Rectal smooth muscle tissue (tissue), 1 donor: Measurements from ENCODE around the gene C9orf78.

Source experiments
- H3K27ac ChIP-seq: one replicate; pipeline ENCODE4 v1.7.0; 2013; ENCODE audit warnings: low read depth, low read length, inconsistent platforms
- H3K27me3 ChIP-seq: one replicate; pipeline ENCODE4 v1.7.0; 2013; ENCODE audit warnings: low read length; ENCODE audit not compliant: control insufficient read depth, insufficient read depth
- H3K36me3 ChIP-seq: one replicate; pipeline ENCODE4 v1.7.0; 2013; ENCODE audit warnings: low read length; ENCODE audit not compliant: control insufficient read depth, insufficient read depth
- H3K4me1 ChIP-seq: one replicate; pipeline ENCODE4 v1.7.0; 2013; ENCODE audit warnings: low read length; ENCODE audit not compliant: control insufficient read depth, insufficient read depth
- H3K4me3 ChIP-seq: one replicate; pipeline ENCODE4 v1.7.0; 2013; ENCODE audit warnings: low read length
- H3K9ac ChIP-seq: one replicate; pipeline ENCODE4 v1.7.0; 2013; ENCODE audit warnings: low read length

Gene C9orf78

GRCh38 chr9:129874261-129875101, 39.4 kb upstream of the C9orf78 start:
- H3K36me3 ChIP-seq: peaks cover 24% of the 10 kb centered on the region
- H3K27ac ChIP-seq: no peak overlapping the region
- H3K4me1 ChIP-seq: no peaks in the 10 kb centered on the region
- no peak overlapping the region for H3K4me3 ChIP-seq
- H3K27me3 ChIP-seq: no peaks in the 10 kb centered on the region
- H3K9ac ChIP-seq: no peak overlapping the region

GRCh38 chr9:129873563-129874190, 38.6 kb upstream of the C9orf78 start:
- Histone ChIP-seq H3K27ac (no peak overlapping the region), H3K9ac (no peak overlapping the region), H3K36me3 (peaks cover 24% of the 10 kb centered on the region), H3K27me3 (no peaks in the 10 kb centered on the region), H3K4me3 (no peak overlapping the region), H3K4me1 (no peaks in the 10 kb centered on the region)

- H3K27ac ChIP-seq: no peak overlapping the region
- H3K9ac ChIP-seq: no peak overlapping the region
- H3K4me3 ChIP-seq: no peak overlapping the region
- H3K27me3 ChIP-seq: no peaks in the 10 kb centered on the region
- H3K4me1 ChIP-seq: no peaks in the 10 kb centered on the region
- peaks cover 20% of the 10 kb centered on the region for H3K36me3 ChIP-seq
These were observed 36.0 kb upstream of the C9orf78 start for GRCh38 chr9:129871046-129871445.

GRCh38 chr9:129869585-129870501, 34.8 kb upstream of the C9orf78 start:
- H3K27me3 ChIP-seq: no peaks in the 10 kb centered on the region
- H3K4me1 ChIP-seq: no peaks in the 10 kb centered on the region
- no peak overlapping the region for H3K4me3 ChIP-seq
- H3K27ac ChIP-seq: no peak overlapping the region
- H3K36me3 ChIP-seq: peaks cover 13% of the 10 kb centered on the region
- H3K9ac ChIP-seq: no peak overlapping the region

GRCh38 chr9:129868872-129869486, 33.9 kb upstream of the C9orf78 start:
- peaks cover 10% of the 10 kb centered on the region for H3K36me3 ChIP-seq
- H3K9ac ChIP-seq: no peak overlapping the region
- H3K4me1 ChIP-seq: no peaks in the 10 kb centered on the region
- H3K27me3 ChIP-seq: no peaks in the 10 kb centered on the region
- H3K4me3 ChIP-seq: no peak overlapping the region
- H3K27ac ChIP-seq: no peak overlapping the region

- no peak overlapping the region for H3K4me3 ChIP-seq
- H3K27ac ChIP-seq: no peak overlapping the region
- peaks cover 12% of the 10 kb centered on the region for H3K36me3 ChIP-seq
These were observed 33.2 kb upstream of the C9orf78 start for GRCh38 chr9:129868023-129868871.

GRCh38 chr9:129867136-129868022, 32.3 kb upstream of the C9orf78 start:
- H3K36me3 ChIP-seq: peaks cover 15% of the 10 kb centered on the region
- no peak overlapping the region for H3K27ac ChIP-seq

More at GRCh38 chr9:129868023-129868871, 33.2 kb upstream of the C9orf78 start:
- H3K4me1 ChIP-seq: no peaks in the 10 kb centered on the region
- H3K9ac ChIP-seq: no peak overlapping the region
- no peaks in the 10 kb centered on the region for H3K27me3 ChIP-seq

GRCh38 chr9:129866394-129867135, 31.5 kb upstream of the C9orf78 start:
- peaks cover 20% of the 10 kb centered on the region for H3K36me3 ChIP-seq

More at GRCh38 chr9:129867136-129868022, 32.3 kb upstream of the C9orf78 start:
- H3K27me3 ChIP-seq: no peaks in the 10 kb centered on the region
- H3K4me3 ChIP-seq: no peak overlapping the region
- no peak overlapping the region for H3K9ac ChIP-seq
- no peaks in the 10 kb centered on the region for H3K4me1 ChIP-seq

GRCh38 chr9:129865668-129866320, 30.7 kb upstream of the C9orf78 start:
- Histone ChIP-seq H3K4me1 (no peaks in the 10 kb centered on the region), H3K27ac (no peak overlapping the region), H3K27me3 (no peaks in the 10 kb centered on the region), H3K4me3 (no peak overlapping the region), H3K36me3 (peaks cover 27% of the 10 kb centered on the region), H3K9ac (no peak overlapping the region)

More at GRCh38 chr9:129866394-129867135, 31.5 kb upstream of the C9orf78 start:
- Histone ChIP-seq H3K27ac (no peak overlapping the region), H3K27me3 (no peaks in the 10 kb centered on the region), H3K9ac (no peak overlapping the region), H3K4me3 (no peak overlapping the region), H3K4me1 (no peaks in the 10 kb centered on the region)
